CD4-positive, alpha-beta T cell (primary cell): ENCODE data around the gene NUP50. TPM values are rescaled to one million over a fixed set of nuclear protein-coding genes. Genes with fewer than 3 reads are reported as not detected.
A peak's percentile ranks its signal among the peaks of the same experiment; 100 is the strongest.

Experiments
- ATAC-seq: fragments of 200-7000 bp; cut with Tn5 transposase; one replicate; pipeline ENCODE4 v1.10.0; 2022; ENCODE audit warnings: mild to moderate bottlenecking; ENCODE audit not compliant: poor library complexity
- CTCF ChIA-PET: fragments of 350-600 bp; sonication (Branson Sonifier 250); formaldehyde crosslinking; loops from one replicate; lab custom pipeline; 2021; ENCODE audit warnings: antibody characterized with exemption, inconsistent platforms; lab: Charles Lee
- POLR2A ChIA-PET: fragments of 350-600 bp; sonication (Branson Sonifier 250); formaldehyde crosslinking; loops from one replicate; lab custom pipeline; 2021; ENCODE audit warnings: antibody characterized with exemption, inconsistent platforms; lab: Charles Lee
- DNase-seq, 14 experiments: peaks; one replicate each; pipeline ENCODE4 v3.0.0-alpha.2; 2013 to 2020; ENCODE audit warnings: mixed read lengths in 2 of 14
- H3K27ac ChIP-seq, 2 donors: one replicate each; pipeline versions ENCODE4 v1.5.1 to v1.7.0; 2013; ENCODE audit warnings: low read length in 2 of 2, low read depth in 1 of 2, mild to moderate bottlenecking in 1 of 2
- H3K27me3 ChIP-seq, 2 experiments: 1 replicate in 1 of 2; 2 replicates in 1 of 2; pipeline versions ENCODE4 v1.6.1 to v1.7.0; 2013; ENCODE audit warnings: low read length in 2 of 2, control low read depth in 1 of 2, mild to moderate bottlenecking in 1 of 2, moderate library complexity in 1 of 2; ENCODE audit not compliant: insufficient read depth in 2 of 2, control insufficient read depth in 1 of 2
- H3K36me3 ChIP-seq: one replicate; pipeline ENCODE4 v1.6.1; 2013; ENCODE audit warnings: low read length, control low read depth; ENCODE audit not compliant: insufficient read depth
- H3K4me1 ChIP-seq: one replicate; pipeline ENCODE4 v1.6.1; 2013; ENCODE audit warnings: low read length, control low read depth; ENCODE audit not compliant: insufficient read depth
- H3K4me3 ChIP-seq: one replicate; pipeline ENCODE4 v1.5.1; 2013; ENCODE audit warnings: mild to moderate bottlenecking, low read length, moderate library complexity
- H3K9me3 ChIP-seq, 2 experiments: 1 replicate in 1 of 2; 2 replicates in 1 of 2; pipeline versions ENCODE4 v1.6.1 to v1.7.0; 2013; ENCODE audit warnings: low read length in 2 of 2, mild to moderate bottlenecking in 2 of 2, control low read depth in 1 of 2, moderate library complexity in 1 of 2; ENCODE audit not compliant: control insufficient read depth in 1 of 2, insufficient read depth in 1 of 2
- H3K27ac Mint-ChIP-seq: one replicate; pipeline ENCODE4 v1.8.0; 2020; ENCODE audit warnings: mixed read lengths
- H3K27me3 Mint-ChIP-seq: one replicate; pipeline ENCODE4 v1.8.0; 2021; ENCODE audit warnings: mixed read lengths
- H3K36me3 Mint-ChIP-seq: one replicate; pipeline ENCODE4 v1.8.0; 2021; ENCODE audit warnings: low read depth, mixed read lengths
- H3K4me1 Mint-ChIP-seq: one replicate; pipeline ENCODE4 v1.8.0; 2021; ENCODE audit warnings: low read depth, mixed read lengths
- H3K4me3 Mint-ChIP-seq: one replicate; pipeline ENCODE4 v1.8.0; 2020; ENCODE audit warnings: mild to moderate bottlenecking, mixed read lengths
- H3K9me3 Mint-ChIP-seq: one replicate; pipeline ENCODE4 v1.8.0; 2020; ENCODE audit warnings: mixed read lengths
- intact Hi-C, 2 experiments: fragments of 100-400 bp; cut with DNase I in 1 of 2; cut with micrococcal nuclease in 1 of 2; formaldehyde crosslinking; loops; one replicate each; pipeline versions ENCODE4 v1.15.1 to v1.9.0; 2023 to 2025; cut with DNase I, micrococcal nuclease
- total RNA-seq, 174 experiments: library from RNA in 2 of 174; stranded (reverse) in 2 of 174; gene quantifications; one replicate each; pipeline ENCODE4 v1.2.3 and lab custom pipeline; 2021 to 2026
- TF ChIP-seq, protein P1 (sequence below): fragments of 200-600 bp; IDR thresholded peaks from one replicate; pipeline ENCODE4 v1.8.0; 2022; ENCODE audit warnings: antibody characterized with exemption, mild to moderate bottlenecking

The NUP50 gene
- total RNA-seq, 2 experiments from 2014 or later = 141 TPM

DNA sequence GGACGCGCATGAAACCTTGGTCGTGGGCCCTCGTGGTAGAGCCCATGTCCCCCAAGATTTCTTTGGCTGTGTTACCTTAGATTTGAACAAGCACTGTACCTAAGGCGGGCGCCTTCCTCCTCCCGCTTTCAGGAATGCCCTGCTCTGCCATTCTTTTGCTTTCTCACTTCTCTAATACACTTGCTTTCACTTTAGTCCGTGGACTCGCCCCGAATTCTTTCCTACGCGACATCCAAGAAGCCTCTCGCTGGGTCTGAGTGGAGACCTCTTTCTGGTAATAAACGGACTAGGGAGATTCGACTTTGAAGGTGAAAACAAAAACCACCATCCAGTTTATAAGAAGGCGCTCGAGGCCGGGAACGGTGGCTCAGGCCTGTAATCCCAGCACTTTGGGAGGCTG lies 1.2 kb upstream of the NUP50 start:
- Mint-ChIP-seq H3K27ac (peak overlapping the region; percentile 93), H3K4me3 (peak overlapping the region; percentile 95), H3K36me3 (peaks cover 45% of the 10 kb centered on the region), H3K9me3 (no peaks in the 10 kb centered on the region), H3K4me1 (peaks cover 63% of the 10 kb centered on the region), H3K27me3 (no peaks in the 10 kb centered on the region)
- Histone ChIP-seq H3K9me3 (no peaks in the 10 kb centered on the region), H3K36me3 (peaks cover 12% of the 10 kb centered on the region), H3K4me3 (peak overlapping the region; percentile 80), H3K27me3 (no peaks in the 10 kb centered on the region), H3K4me1 (peaks cover 56% of the 10 kb centered on the region), H3K27ac (no peak overlapping the region)
- intact Hi-C loops = loop anchor here (2.0 to 10.0 kb wide), 6 partner anchors 16 to 1348 kb away; partner anchors contain the start of genes EFCAB6 (in 1 of the 2) and PRR5 (in 1 of the 2)
- CTCF ChIA-PET = interaction anchor here (1.8 kb wide), 1 partner anchor 10 kb away, joined by 8 read pairs; no protein-coding TSS in a partner anchor
- DNase-seq = no peak
- POLR2A ChIA-PET = interaction anchor here (1.6 to 2.8 kb wide), 2 partner anchors 12 to 13 kb away, joined by 8 to 78 read pairs; no protein-coding TSS in a partner anchor
- no peak for ATAC-seq
- TF ChIP-seq, protein P1, sequence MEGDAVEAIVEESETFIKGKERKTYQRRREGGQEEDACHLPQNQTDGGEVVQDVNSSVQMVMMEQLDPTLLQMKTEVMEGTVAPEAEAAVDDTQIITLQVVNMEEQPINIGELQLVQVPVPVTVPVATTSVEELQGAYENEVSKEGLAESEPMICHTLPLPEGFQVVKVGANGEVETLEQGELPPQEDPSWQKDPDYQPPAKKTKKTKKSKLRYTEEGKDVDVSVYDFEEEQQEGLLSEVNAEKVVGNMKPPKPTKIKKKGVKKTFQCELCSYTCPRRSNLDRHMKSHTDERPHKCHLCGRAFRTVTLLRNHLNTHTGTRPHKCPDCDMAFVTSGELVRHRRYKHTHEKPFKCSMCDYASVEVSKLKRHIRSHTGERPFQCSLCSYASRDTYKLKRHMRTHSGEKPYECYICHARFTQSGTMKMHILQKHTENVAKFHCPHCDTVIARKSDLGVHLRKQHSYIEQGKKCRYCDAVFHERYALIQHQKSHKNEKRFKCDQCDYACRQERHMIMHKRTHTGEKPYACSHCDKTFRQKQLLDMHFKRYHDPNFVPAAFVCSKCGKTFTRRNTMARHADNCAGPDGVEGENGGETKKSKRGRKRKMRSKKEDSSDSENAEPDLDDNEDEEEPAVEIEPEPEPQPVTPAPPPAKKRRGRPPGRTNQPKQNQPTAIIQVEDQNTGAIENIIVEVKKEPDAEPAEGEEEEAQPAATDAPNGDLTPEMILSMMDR = no peak

DNA sequence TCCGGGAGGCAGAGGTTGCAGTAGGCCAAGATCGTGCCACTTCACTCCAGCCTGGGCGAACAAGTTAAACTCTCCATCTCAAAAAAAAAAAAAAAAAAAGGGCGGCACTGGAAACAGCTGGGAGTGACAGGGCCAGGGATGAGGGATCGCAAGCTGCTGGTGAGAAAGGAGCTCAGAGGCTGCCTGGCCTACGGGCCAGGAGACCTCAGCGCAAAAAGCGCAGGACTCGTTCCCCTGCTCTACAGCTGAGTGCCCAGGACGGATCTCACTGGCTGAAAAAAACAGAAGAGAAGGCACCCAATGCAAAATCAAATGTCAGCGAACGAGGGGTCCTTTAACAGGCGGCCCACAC lies 650 bp upstream of the NUP50 start:
- H3K4me3 ChIP-seq = peak overlapping the region; percentile 80
- Mint-ChIP-seq H3K4me1 (peaks cover 65% of the 10 kb centered on the region), H3K36me3 (peaks cover 42% of the 10 kb centered on the region), H3K27ac (peak overlapping the region; percentile 93), H3K4me3 (peak overlapping the region; percentile 95), H3K27me3 (no peaks in the 10 kb centered on the region), H3K9me3 (no peaks in the 10 kb centered on the region)
- no peaks in the 10 kb centered on the region for H3K27me3 ChIP-seq
- intact Hi-C loops = loop anchor here (1.0 to 10.0 kb wide), 7 partner anchors 10 to 1348 kb away; partner anchors contain the start of genes EFCAB6 (in 1 of the 2) and PRR5 (in 1 of the 2)
- H3K36me3 ChIP-seq = peaks cover 13% of the 10 kb centered on the region
- TF ChIP-seq, protein P1 = no peak
- H3K27ac ChIP-seq = peak overlapping the region; percentile 84 to 85
- H3K4me1 ChIP-seq = peaks cover 56% of the 10 kb centered on the region
- DNase-seq (no peak), ATAC-seq (peak; percentile 24)
- ChIA-PET POLR2A (interaction anchor here (0.6 to 2.8 kb wide), 9 partner anchors 11 to 1585 kb away, joined by 3 to 78 read pairs (median 4); partner anchors contain the start of genes CDPF1 and SAMM50), CTCF (interaction anchor here (1.8 kb wide), 1 partner anchor 9 kb away, joined by 8 read pairs; no protein-coding TSS in a partner anchor)
- no peaks in the 10 kb centered on the region for H3K9me3 ChIP-seq

DNA sequence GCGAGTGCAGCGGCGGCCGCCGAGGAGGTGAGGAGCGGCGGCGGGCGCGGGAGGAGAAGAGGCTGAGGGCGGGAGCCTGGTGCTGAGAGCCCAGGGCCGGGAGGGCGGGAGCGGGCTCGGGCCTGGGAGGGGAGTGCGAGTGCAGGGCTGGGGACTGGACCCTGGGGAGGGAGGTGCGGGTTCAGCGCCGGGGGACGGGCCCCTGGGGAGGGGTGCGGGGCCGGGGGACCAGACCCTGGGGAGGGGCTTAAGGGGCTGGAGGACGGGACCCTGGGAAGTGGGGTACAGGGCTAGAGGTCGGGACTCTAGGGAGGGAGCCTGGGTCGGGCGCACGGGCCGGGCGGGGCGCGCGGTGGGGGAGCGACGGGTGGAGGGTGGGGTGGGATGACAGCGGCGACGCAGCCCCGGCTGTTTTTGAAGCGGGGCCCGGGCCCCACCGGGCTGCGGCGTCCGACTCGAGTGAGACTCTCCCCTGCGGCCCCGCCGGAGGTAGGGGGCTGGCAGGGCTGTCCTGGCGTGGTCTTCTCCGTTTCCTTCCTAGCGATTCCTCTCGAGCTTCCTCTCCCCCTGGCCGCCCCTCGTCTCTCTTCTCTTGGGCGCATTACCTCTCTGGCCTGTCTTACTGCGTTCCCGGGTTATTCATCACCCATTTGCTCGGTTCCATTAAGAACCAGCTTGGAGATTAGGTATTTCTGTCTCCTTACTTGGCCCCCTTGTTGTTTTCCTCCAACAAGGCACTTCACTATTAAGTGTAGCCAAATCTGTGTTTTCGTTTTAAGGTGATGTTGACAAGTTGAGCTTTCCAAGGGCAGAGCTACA lies 754 bp downstream of the NUP50 start:
- peak overlapping the region; percentile 80 for H3K4me3 ChIP-seq
- H3K9me3 ChIP-seq = no peaks in the 10 kb centered on the region
- peak overlapping the region; percentile 97 for H3K4me3 Mint-ChIP-seq
- ChIA-PET CTCF (interaction anchor here (1.8 kb wide), 1 partner anchor 8 kb away, joined by 8 read pairs; no protein-coding TSS in a partner anchor), POLR2A (interaction anchor here (0.6 to 2.8 kb wide), 11 partner anchors 9 to 1584 kb away, joined by 3 to 78 read pairs (median 4); partner anchors contain the start of genes CDPF1, FAM118A and SAMM50)
- no peaks in the 10 kb centered on the region for H3K9me3 Mint-ChIP-seq
- H3K4me1 ChIP-seq = peaks cover 60% of the 10 kb centered on the region
- intact Hi-C loops = loop anchor here in 1 of 2 experiments (2.0 to 10.0 kb wide), 6 partner anchors 76 to 1350 kb away; partner anchors contain the start of genes EFCAB6, KIAA0930 and PRR5
- DNase-seq (peak in 11 of 14 experiments; percentile 21 to 52 (median 30)), ATAC-seq (peak; percentile 26)
- H3K27me3 Mint-ChIP-seq = no peaks in the 10 kb centered on the region
- H3K27ac Mint-ChIP-seq = peak overlapping the region; percentile 93
- H3K4me1 Mint-ChIP-seq = peaks cover 76% of the 10 kb centered on the region
- H3K36me3 ChIP-seq = peaks cover 27% of the 10 kb centered on the region
- H3K36me3 Mint-ChIP-seq = peaks cover 49% of the 10 kb centered on the region
- peak overlapping the region; percentile 55 to 85 for H3K27ac ChIP-seq
- TF ChIP-seq, protein P1 = no peak
- H3K27me3 ChIP-seq = no peaks in the 10 kb centered on the region
